Lower lobe of right lung (tissue), 2 donors: ENCODE results near the gene GPN3. TPM values are rescaled to one million over a fixed set of nuclear protein-coding genes. Genes with fewer than 3 reads are reported as not detected.
"Not testable (repeated sequence)": the region's sequence is repeated elsewhere in the genome, so short reads cannot be mapped to it uniquely, and the experiment has no call there.

Experiments
- ATAC-seq, 2 donors: fragments of 200-7000 bp; cut with Tn5 transposase; one replicate each; pipeline ENCODE4 v1.9.1; 2020 to 2022; ENCODE audit warnings: mild to moderate bottlenecking in 2 of 2, moderate library complexity in 2 of 2
- DNase-seq: peaks from one replicate; pipeline ENCODE4 v3.0.0-alpha.2; 2020
- H3K27ac ChIP-seq: fragments of 200-600 bp; one replicate; pipeline ENCODE4 v1.8.0; 2022
- H3K27me3 ChIP-seq: fragments of 200-600 bp; one replicate; pipeline ENCODE4 v1.8.0; 2022; ENCODE audit warnings: low read depth
- H3K36me3 ChIP-seq: fragments of 200-600 bp; one replicate; pipeline ENCODE4 v1.8.0; 2022; ENCODE audit warnings: mild to moderate bottlenecking
- H3K4me1 ChIP-seq: fragments of 200-600 bp; one replicate; pipeline ENCODE4 v1.8.0; 2022
- H3K4me3 ChIP-seq: fragments of 200-600 bp; one replicate; pipeline ENCODE4 v1.8.0; 2022; ENCODE audit warnings: mild to moderate bottlenecking
- H3K9me3 ChIP-seq: fragments of 200-600 bp; one replicate; pipeline ENCODE4 v1.8.0; 2022
- intact Hi-C: fragments of 100-400 bp; cut with DNase I; formaldehyde crosslinking; loops from one replicate; pipeline ENCODE4 v1.11.0; 2022
- total RNA-seq: library from RNA; stranded (reverse); fragmentation: NEBNext Ultra II Directional; extraction: Animal tissue kit (Norgen Biotek cat#: 25700); gene quantifications from one replicate; pipeline ENCODE4 v1.2.1, GENCODE V29; 2021
- TF ChIP-seq, protein P1 (sequence below): fragments of 200-600 bp; IDR thresholded peaks from one replicate; pipeline ENCODE4 v1.8.0; 2022; ENCODE audit warnings: antibody characterized with exemption, mild to moderate bottlenecking
- donor health status: DM: no; HTN: yes; CAD: no; lungs with severe emphysema.

The GPN3 gene
- total RNA-seq, 1 donor from 2014 or later: 18.9 TPM

DNA sequence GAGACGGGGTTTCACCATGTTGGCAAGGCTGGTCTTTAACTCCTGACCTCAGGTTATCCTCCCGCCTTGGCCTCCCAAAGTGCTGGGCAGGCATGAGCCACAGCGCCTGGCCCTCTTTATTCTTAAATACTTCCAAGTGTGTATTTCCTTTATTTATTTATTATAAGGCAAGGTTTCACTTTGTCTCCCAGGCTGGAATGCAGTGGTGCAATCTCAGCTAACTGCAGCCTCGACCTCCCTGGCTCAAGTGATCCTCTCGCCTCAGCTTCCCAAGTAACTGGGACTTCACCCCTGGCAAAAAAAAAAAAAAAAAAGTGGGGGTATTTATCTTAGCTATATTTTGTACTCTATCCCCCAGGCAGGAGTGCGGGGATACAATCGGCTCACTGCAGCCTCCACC, 7.4 kb upstream of the GPN3 start:
- H3K36me3 ChIP-seq: peaks cover 2% of the 10 kb centered on the region
- no peaks in the 10 kb centered on the region for H3K27me3 ChIP-seq
- H3K9me3 ChIP-seq: no peaks in the 10 kb centered on the region
- TF ChIP-seq, protein P1, sequence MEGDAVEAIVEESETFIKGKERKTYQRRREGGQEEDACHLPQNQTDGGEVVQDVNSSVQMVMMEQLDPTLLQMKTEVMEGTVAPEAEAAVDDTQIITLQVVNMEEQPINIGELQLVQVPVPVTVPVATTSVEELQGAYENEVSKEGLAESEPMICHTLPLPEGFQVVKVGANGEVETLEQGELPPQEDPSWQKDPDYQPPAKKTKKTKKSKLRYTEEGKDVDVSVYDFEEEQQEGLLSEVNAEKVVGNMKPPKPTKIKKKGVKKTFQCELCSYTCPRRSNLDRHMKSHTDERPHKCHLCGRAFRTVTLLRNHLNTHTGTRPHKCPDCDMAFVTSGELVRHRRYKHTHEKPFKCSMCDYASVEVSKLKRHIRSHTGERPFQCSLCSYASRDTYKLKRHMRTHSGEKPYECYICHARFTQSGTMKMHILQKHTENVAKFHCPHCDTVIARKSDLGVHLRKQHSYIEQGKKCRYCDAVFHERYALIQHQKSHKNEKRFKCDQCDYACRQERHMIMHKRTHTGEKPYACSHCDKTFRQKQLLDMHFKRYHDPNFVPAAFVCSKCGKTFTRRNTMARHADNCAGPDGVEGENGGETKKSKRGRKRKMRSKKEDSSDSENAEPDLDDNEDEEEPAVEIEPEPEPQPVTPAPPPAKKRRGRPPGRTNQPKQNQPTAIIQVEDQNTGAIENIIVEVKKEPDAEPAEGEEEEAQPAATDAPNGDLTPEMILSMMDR: no peak
- no peak for DNase-seq
- H3K27ac ChIP-seq: no peak overlapping the region
- H3K4me1 ChIP-seq: no peaks in the 10 kb centered on the region
- no peak for ATAC-seq
- intact Hi-C loops: no loop called here
- H3K4me3 ChIP-seq: no peak overlapping the region

DNA sequence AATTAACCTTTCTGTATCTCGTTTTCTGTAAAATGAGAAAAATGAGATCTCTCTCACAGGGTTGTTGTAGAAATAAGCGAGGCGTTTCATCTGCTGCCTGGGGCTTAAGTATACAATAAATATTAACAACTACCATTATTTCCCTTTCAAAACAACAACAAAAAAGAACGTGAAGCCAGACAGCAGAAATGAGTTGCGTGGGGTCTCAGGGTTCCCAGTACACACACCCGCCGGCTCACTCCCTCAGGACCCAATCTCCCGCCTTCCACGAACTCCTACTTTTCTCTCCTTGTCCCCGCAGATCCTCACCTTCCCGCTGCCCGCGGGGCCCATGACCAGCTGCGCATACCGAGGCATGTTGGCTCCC, 227 bp downstream of the GPN3 start:
- peaks cover 24% of the 10 kb centered on the region for H3K4me1 ChIP-seq
- ATAC-seq (no peak), DNase-seq (no peak)
- intact Hi-C loops: no loop called here
- H3K9me3 ChIP-seq: no peaks in the 10 kb centered on the region
- peak overlapping the region; percentile 93 for H3K27ac ChIP-seq
- peak overlapping the region; percentile 95 for H3K4me3 ChIP-seq
- H3K27me3 ChIP-seq: no peaks in the 10 kb centered on the region
- peaks cover 27% of the 10 kb centered on the region for H3K36me3 ChIP-seq
- TF ChIP-seq, protein P1: no peak

DNA sequence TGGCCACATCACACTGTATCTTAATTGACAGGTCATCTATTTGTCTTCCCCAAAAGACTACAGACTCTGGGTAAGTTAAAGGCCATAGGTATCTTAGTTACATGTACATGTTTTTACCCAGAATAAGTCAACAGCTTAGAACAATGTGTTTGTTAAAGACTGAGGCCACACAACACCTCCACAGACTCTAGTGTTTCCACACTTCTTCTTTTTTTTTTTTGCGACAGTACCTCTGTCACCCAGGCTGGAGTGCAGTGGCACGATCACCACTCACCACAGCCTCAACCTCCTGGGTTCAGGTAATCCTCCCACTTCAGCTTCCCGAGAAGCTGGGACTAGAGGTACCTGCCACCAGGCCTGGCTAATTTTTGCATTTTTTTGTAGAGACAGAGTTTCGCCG, 1.3 kb downstream of the GPN3 start:
- Histone ChIP-seq H3K9me3 (no peaks in the 10 kb centered on the region), H3K27ac (no peak overlapping the region), H3K4me3 (peak overlapping the region; percentile 95), H3K36me3 (peaks cover 37% of the 10 kb centered on the region), H3K4me1 (peaks cover 24% of the 10 kb centered on the region), H3K27me3 (no peaks in the 10 kb centered on the region)
- TF ChIP-seq, protein P1: no peak
- intact Hi-C loops: no loop called here
- DNase-seq: no peak
- ATAC-seq: no peak

DNA sequence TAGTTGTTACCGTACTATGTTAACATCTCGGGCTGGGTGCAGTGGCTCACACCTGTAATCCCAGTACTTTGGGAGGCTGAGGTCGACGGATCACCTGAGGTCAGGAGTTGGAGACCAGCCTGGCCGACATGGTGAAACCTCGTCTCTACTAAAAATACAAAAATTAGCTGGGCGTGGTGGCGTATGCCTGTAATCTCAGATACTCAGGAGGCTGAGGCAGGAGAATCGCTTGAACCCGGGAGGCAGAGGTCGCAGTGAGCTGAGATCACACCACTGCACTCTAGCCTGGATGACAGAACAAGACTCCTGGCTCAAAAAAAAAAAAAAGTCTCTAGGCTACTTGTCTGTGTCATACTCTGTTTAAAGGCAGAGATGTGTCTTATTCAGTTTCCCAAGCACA, 2.3 kb downstream of the GPN3 start:
- H3K9me3 ChIP-seq, H3K4me3 ChIP-seq, intact Hi-C loops, DNase-seq, H3K27ac ChIP-seq, ATAC-seq, H3K27me3 ChIP-seq: not testable (repeated sequence)
- Histone ChIP-seq H3K36me3 (peaks cover 46% of the 10 kb centered on the region), H3K4me1 (peaks cover 24% of the 10 kb centered on the region)

DNA sequence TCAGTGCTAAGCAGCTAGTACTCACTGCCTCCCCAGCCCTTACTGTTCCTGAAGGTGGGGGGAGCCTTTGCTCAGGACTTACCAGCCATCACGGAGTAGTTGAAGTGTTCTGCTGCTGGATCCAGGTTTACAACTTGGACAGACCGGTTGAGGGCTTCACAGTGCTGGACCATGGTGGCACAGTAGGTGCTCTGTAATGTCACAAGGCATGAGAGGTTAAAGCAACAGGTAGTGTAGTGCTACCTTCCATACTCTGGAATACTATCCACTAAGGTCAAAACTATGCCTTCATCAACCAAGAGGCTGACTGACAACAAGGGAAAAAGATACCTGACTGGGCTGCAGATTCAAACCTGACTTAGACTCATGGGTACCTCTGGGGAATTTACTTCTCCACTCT, 3.0 kb downstream of the GPN3 start:
- TF ChIP-seq, protein P1: no peak
- Histone ChIP-seq H3K36me3 (peaks cover 53% of the 10 kb centered on the region), H3K9me3 (no peaks in the 10 kb centered on the region), H3K27ac (no peak overlapping the region), H3K27me3 (no peaks in the 10 kb centered on the region), H3K4me1 (peaks cover 24% of the 10 kb centered on the region), H3K4me3 (no peak overlapping the region)
- DNase-seq (no peak), ATAC-seq (no peak)
- intact Hi-C loops: no loop called here

DNA sequence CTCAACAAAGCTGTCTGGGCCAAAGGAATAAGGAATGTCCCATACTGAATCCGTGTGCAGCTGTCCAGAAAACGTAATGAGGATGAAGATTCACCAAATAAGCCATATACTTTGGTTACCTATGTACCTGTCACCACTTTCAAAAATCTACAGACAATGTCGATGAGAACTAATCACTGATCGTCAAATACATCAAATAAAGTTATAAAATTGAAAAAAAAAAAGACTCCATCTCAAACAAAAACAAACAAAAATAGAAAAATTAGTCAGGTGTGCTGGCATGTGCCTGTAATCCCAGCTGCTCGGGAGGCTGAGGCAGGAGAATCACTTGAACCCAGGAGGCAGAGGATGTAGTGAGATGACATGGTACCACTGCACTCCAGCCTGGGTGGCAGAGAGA, 6.9 kb downstream of the GPN3 start:
- not testable (repeated sequence) for ATAC-seq

DNA sequence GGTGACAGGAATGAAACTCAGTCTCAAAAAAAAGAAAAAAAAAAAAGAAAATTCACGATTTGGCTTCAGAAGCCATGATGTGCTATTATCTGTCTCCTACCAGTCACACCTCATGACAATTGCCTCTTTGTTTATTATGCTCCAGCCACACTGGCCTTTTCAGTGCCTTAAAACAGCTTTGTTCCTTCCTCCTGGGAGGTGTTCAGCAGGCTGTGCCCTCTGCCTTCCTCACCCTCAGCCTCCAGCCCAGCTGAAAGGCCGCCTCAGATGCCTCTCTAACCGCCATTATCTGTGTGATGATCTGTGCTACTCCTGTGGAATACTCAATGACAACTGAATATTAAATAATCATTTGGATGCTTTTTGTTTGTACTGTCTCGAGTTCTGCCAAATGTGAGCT, 9.3 kb downstream of the GPN3 start:
- Histone ChIP-seq H3K36me3 (peaks cover 85% of the 10 kb centered on the region), H3K4me3 (no peak overlapping the region), H3K27me3 (no peaks in the 10 kb centered on the region), H3K27ac (no peak overlapping the region), H3K9me3 (no peaks in the 10 kb centered on the region), H3K4me1 (peaks cover 11% of the 10 kb centered on the region)
- TF ChIP-seq, protein P1: no peak
- intact Hi-C loops: no loop called here
- ATAC-seq (no peak), DNase-seq (no peak)

More for the DNA sequence above, 6.9 kb downstream of the GPN3 start:
- H3K27me3 ChIP-seq, H3K27ac ChIP-seq, DNase-seq, H3K4me3 ChIP-seq, intact Hi-C loops, H3K9me3 ChIP-seq: not testable (repeated sequence)
- peaks cover 11% of the 10 kb centered on the region for H3K4me1 ChIP-seq
- H3K36me3 ChIP-seq: peaks cover 85% of the 10 kb centered on the region
